Measurements from ENCODE around the gene CABP1. TPM values are rescaled to one million over a fixed set of nuclear protein-coding genes. Genes with fewer than 3 reads are reported as not detected.
"Not testable (repeated sequence)": the region's sequence is repeated elsewhere in the genome, so short reads cannot be mapped to it uniquely, and the experiment has no call there.

CABP1 gene
- total and polyA plus RNA-seq, 4 donors, result 3.5 to 30.2 (median 16.5) TPM

- Histone ChIP-seq H3K36me3 (ENCODE audit: control insufficient read depth, insufficient read depth, low read length) (peaks cover 27% of the 10 kb centered on the region), H3K9me3 (ENCODE audit: control insufficient read depth, insufficient read depth, low read length) (no peaks in the 10 kb centered on the region), H3K27ac (ENCODE audit: low read depth, low read length) (no peak overlapping the region), H3K27me3 (ENCODE audit: control insufficient read depth, insufficient read depth, low read length) (no peaks in the 10 kb centered on the region), H3K4me3 (ENCODE audit: low read depth, low read length) (no peak overlapping the region), H3K4me1 (ENCODE audit: control insufficient read depth, insufficient read depth, low read length) (no peaks in the 10 kb centered on the region)
- WGBS (ENCODE audit: insufficient coverage), result 70% methylated on average over 3 of the region's 3 CpGs
- no peak for DNase-seq (ENCODE audit: low read depth in 4 of 6, low spot score in 6 of 6)
These were observed 22.5 kb downstream of the CABP1 start for GRCh38 chr12:120662879-120663278.

- Histone ChIP-seq H3K4me1 (ENCODE audit: control insufficient read depth, insufficient read depth, low read length) (peaks cover 7% of the 10 kb centered on the region), H3K27ac (ENCODE audit: low read depth, low read length) (no peak overlapping the region), H3K9me3 (ENCODE audit: control insufficient read depth, insufficient read depth, low read length) (no peaks in the 10 kb centered on the region), H3K27me3 (ENCODE audit: control insufficient read depth, insufficient read depth, low read length) (no peaks in the 10 kb centered on the region), H3K4me3 (ENCODE audit: low read depth, low read length) (no peak overlapping the region), H3K36me3 (ENCODE audit: control insufficient read depth, insufficient read depth, low read length) (peaks cover 23% of the 10 kb centered on the region)
- DNase-seq (ENCODE audit: low read depth in 4 of 6, low spot score in 6 of 6), result no peak
- 82% methylated on average over 5 of the region's 5 CpGs for WGBS (ENCODE audit: insufficient coverage)
These were observed 23.3 kb downstream of the CABP1 start for GRCh38 chr12:120663741-120664140.

- no peaks in the 10 kb centered on the region for H3K27me3 ChIP-seq (ENCODE audit: control insufficient read depth, insufficient read depth, low read length)
- peaks cover 18% of the 10 kb centered on the region for H3K4me1 ChIP-seq (ENCODE audit: control insufficient read depth, insufficient read depth, low read length)
- no peaks in the 10 kb centered on the region for H3K9me3 ChIP-seq (ENCODE audit: control insufficient read depth, insufficient read depth, low read length)
- H3K36me3 ChIP-seq (ENCODE audit: control insufficient read depth, insufficient read depth, low read length), result peaks cover 7% of the 10 kb centered on the region
- H3K4me3 ChIP-seq (ENCODE audit: low read depth, low read length), result no peak overlapping the region
- H3K27ac ChIP-seq (ENCODE audit: low read depth, low read length), result no peak overlapping the region
- 90% methylated on average over 29 of the region's 34 CpGs for WGBS (ENCODE audit: insufficient coverage)
- no peak for DNase-seq (ENCODE audit: low read depth in 4 of 6, low spot score in 6 of 6)
These were observed 26.4 kb downstream of the CABP1 start for GRCh38 chr12:120666571-120667390.

- no peak for DNase-seq (ENCODE audit: low read depth in 4 of 6, low spot score in 6 of 6)
- no peak overlapping the region for H3K4me3 ChIP-seq (ENCODE audit: low read depth, low read length)
- WGBS (ENCODE audit: insufficient coverage), result 77% methylated on average over 19 of the region's 20 CpGs
- H3K27me3 ChIP-seq (ENCODE audit: control insufficient read depth, insufficient read depth, low read length), result no peaks in the 10 kb centered on the region
- peaks cover 7% of the 10 kb centered on the region for H3K36me3 ChIP-seq (ENCODE audit: control insufficient read depth, insufficient read depth, low read length)
- H3K9me3 ChIP-seq (ENCODE audit: control insufficient read depth, insufficient read depth, low read length), result no peaks in the 10 kb centered on the region
- peaks cover 18% of the 10 kb centered on the region for H3K4me1 ChIP-seq (ENCODE audit: control insufficient read depth, insufficient read depth, low read length)
- no peak overlapping the region for H3K27ac ChIP-seq (ENCODE audit: low read depth, low read length)
These were observed 27.9 kb downstream of the CABP1 start for GRCh38 chr12:120668091-120668867.

- H3K4me3 ChIP-seq (ENCODE audit: low read depth, low read length), result no peak overlapping the region
- 37% methylated on average over 19 of the region's 19 CpGs for WGBS (ENCODE audit: insufficient coverage)
- H3K27ac ChIP-seq (ENCODE audit: low read depth, low read length), result no peak overlapping the region
- H3K36me3 ChIP-seq (ENCODE audit: control insufficient read depth, insufficient read depth, low read length), result peaks cover 7% of the 10 kb centered on the region
- DNase-seq (ENCODE audit: low read depth in 4 of 6, low spot score in 6 of 6), result peak in 2 of 6 donors; percentile 39 to 52
- H3K9me3 ChIP-seq (ENCODE audit: control insufficient read depth, insufficient read depth, low read length), result no peaks in the 10 kb centered on the region
- H3K27me3 ChIP-seq (ENCODE audit: control insufficient read depth, insufficient read depth, low read length), result no peaks in the 10 kb centered on the region
- peaks cover 18% of the 10 kb centered on the region for H3K4me1 ChIP-seq (ENCODE audit: control insufficient read depth, insufficient read depth, low read length)
These were observed 28.7 kb downstream of the CABP1 start for GRCh38 chr12:120668868-120669840.

GRCh38 chr12:120670237-120670636 is 29.8 kb downstream of the CABP1 start:
- peaks cover 18% of the 10 kb centered on the region for H3K4me1 ChIP-seq (ENCODE audit: control insufficient read depth, insufficient read depth, low read length)
- H3K27me3 ChIP-seq (ENCODE audit: control insufficient read depth, insufficient read depth, low read length); H3K36me3 ChIP-seq (ENCODE audit: control insufficient read depth, insufficient read depth, low read length); DNase-seq (ENCODE audit: low read depth in 4 of 6, low spot score in 6 of 6); H3K27ac ChIP-seq (ENCODE audit: low read depth, low read length); H3K9me3 ChIP-seq (ENCODE audit: control insufficient read depth, insufficient read depth, low read length); H3K4me3 ChIP-seq (ENCODE audit: low read depth, low read length): not testable (repeated sequence)
- WGBS (ENCODE audit: insufficient coverage), result 92% methylated on average over 5 of the region's 6 CpGs

GRCh38 chr12:120670667-120671066 is 30.2 kb downstream of the CABP1 start:
- no peak for DNase-seq (ENCODE audit: low read depth in 4 of 6, low spot score in 6 of 6)
- Histone ChIP-seq H3K27ac (ENCODE audit: low read depth, low read length) (no peak overlapping the region), H3K9me3 (ENCODE audit: control insufficient read depth, insufficient read depth, low read length) (no peaks in the 10 kb centered on the region), H3K4me1 (ENCODE audit: control insufficient read depth, insufficient read depth, low read length) (peaks cover 18% of the 10 kb centered on the region), H3K36me3 (ENCODE audit: control insufficient read depth, insufficient read depth, low read length) (peaks cover 7% of the 10 kb centered on the region), H3K27me3 (ENCODE audit: control insufficient read depth, insufficient read depth, low read length) (no peaks in the 10 kb centered on the region), H3K4me3 (ENCODE audit: low read depth, low read length) (no peak overlapping the region)
- WGBS (ENCODE audit: insufficient coverage), result 78% methylated on average over 4 of the region's 5 CpGs

- no peak overlapping the region for H3K4me3 ChIP-seq (ENCODE audit: low read depth, low read length)
- peaks cover 6% of the 10 kb centered on the region for H3K4me1 ChIP-seq (ENCODE audit: control insufficient read depth, insufficient read depth, low read length)
- H3K36me3 ChIP-seq (ENCODE audit: control insufficient read depth, insufficient read depth, low read length), result no peaks in the 10 kb centered on the region
- H3K27ac ChIP-seq (ENCODE audit: low read depth, low read length), result no peak overlapping the region
- H3K9me3 ChIP-seq (ENCODE audit: control insufficient read depth, insufficient read depth, low read length), result no peaks in the 10 kb centered on the region
- WGBS (ENCODE audit: insufficient coverage), result 92% methylated on average over 3 of the region's 6 CpGs
- no peak for DNase-seq (ENCODE audit: low read depth in 4 of 6, low spot score in 6 of 6)
- no peaks in the 10 kb centered on the region for H3K27me3 ChIP-seq (ENCODE audit: control insufficient read depth, insufficient read depth, low read length)
These were observed 33.7 kb downstream of the CABP1 start for GRCh38 chr12:120674097-120674636.

Measured in spinal cord (tissue), 10 donors.